GM18909 (cell line): ENCODE data around the gene OR4E2.
"Not testable (repeated sequence)": the region's sequence is repeated elsewhere in the genome, so short reads cannot be mapped to it uniquely, and the experiment has no call there.

Experiments
- ATAC-seq: cut with Tn5 transposase; IDR thresholded peaks from one replicate; pipeline ENCODE4 v1.9.1; 2021; ENCODE audit warnings: mild to moderate bottlenecking; ENCODE audit not compliant: unreplicated experiment, poor library complexity

The OR4E2 gene, protein sequence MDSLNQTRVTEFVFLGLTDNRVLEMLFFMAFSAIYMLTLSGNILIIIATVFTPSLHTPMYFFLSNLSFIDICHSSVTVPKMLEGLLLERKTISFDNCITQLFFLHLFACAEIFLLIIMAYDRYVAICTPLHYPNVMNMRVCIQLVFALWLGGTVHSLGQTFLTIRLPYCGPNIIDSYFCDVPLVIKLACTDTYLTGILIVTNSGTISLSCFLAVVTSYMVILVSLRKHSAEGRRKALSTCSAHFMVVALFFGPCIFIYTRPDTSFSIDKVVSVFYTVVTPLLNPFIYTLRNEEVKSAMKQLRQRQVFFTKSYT

DNA sequence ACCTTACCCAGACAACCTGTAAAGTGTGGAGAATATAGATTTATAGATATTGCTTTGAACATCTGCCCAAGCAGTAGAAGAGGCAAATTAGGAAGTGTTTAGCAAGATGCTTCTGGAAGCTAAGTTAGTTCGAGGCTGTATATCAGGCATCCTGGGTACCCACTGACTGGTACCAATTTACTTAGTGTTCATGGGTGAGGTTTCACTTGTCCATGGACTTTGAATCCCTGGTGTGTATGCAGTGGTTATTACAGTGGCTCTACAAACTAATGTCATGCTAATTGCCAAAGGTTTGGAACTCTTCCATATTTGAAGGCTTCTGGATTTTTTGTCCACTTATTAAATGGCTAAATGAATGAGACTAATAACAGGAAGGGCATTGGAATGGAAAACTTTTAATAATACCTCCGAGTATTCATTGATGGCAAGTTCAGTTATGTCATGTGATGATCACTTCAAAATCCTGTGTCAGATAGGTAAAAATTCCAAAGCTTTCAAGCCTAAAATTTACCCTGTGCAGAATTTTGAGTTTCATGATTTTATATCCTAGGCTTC, at the start of gene OR4E2:
Gene OR4E2, plus strand, starts transcription at position 505 of the 555 bp plus-strand sequence. CDS start 11,248 bp downstream, outside the sequence.
- ATAC-seq: no peak

DNA sequence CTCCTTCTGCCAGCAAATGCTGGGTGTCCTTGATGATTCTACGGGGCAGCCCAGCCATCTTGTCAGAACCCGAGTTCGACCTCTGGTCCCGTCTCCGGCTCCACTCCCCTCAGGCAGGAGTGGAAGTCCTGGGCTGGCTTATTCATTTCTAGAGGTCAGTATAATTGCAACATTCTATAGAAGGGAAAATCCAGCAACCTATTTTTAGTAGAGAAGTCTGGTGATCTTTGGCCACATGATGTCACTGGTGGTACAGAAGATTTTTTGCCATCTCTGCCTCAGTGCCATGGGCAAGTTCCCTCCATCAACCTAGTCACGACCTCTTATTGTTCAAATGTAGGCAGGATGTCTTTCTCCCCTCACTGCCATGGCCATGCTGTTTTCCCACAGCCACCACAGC, 41.3 kb upstream of the OR4E2 start:
- no peak for ATAC-seq

DNA sequence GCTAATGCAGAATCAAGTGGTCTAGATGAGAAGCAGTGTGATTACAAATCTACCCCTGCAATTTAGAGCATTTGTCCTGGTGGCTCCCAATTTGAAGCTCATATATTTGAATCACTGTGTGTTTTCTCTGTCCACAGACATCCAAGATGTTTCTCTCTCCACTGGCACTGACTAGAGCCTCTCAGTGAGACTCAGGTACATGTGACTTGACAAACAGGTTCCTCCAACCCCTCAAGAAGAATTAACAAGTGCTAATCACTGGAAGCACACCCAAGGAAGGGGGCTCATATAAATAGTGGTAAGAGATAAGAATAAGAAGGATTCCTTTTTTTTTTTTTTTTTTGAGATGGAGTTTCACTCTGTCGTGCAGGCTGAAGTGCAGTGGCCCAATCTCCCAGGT, 39.4 kb upstream of the OR4E2 start:
- no peak for ATAC-seq

DNA sequence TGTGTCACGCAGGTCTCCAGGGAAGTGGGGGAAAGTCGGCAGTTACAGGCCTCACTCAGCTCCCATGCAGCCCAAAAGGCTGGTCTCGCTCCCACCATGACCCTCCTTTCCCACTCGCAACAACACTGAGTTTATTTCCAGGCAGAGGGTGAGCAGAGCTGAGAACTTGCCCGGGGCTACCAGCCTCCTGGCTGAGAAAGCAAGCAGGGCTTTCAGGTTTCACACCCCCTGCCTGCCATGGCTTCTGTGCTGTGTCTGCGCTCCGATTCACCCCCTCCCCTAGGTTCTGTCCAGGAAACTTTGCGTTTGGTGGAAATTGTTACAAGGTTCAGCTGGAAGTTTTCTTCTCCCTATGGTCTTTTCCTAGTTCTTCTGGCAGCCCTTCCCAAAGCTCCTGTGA, 36.0 kb upstream of the OR4E2 start:
- ATAC-seq: no peak

DNA sequence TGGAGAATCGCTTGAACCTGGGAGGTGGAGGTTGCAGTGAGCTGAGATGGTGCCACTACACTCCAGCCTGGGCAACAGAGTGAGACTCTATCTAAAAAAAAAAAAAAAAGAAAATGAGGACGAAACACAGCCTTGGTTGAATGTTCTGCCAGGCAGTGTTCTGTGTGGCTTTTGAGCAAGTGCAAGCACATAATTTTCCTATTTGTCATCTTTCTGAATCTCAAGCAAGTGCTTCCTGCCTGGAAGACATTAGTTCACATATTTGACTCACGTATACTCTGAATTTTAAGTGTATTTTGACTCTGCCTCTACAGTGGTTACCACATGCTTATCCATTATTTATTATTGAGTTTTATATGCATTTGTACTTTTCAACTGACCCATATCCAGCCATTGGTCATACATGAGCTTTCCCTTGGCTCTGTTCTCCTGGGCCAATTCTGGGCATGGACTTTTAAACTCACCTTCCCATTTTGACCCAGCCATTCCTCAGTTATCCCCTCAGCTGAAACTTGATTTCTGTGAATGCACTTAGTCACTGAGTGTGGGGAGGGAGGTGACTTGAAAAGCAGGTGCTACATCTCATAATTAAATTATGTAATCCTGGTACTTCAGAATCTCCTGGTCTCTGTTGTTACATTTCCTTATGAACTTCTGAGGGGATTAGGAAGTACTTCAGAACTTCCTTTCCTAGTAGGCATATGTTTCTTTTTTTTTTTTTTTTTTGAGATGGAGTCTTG, 27.0 kb upstream of the OR4E2 start:
- no peak for ATAC-seq

DNA sequence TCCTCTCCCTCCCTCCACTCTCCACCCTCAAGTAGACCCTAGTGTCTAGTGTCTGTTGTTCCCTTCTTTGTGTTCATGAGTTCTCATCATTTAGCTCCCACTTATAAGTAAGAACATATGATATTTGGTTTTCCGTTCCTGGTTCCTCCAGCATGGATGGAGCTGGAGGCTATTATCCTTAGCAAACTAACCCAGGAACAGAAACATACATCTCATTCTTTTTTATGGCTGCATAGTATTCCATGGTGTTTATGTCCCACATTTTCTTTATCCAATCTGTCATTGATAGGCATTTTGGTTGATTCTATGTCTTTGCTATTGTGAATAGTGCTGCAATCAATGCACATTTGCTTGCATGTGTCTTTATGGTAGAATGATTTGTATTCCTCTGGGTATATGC, 23.1 kb upstream of the OR4E2 start:
- ATAC-seq: not testable (repeated sequence)

DNA sequence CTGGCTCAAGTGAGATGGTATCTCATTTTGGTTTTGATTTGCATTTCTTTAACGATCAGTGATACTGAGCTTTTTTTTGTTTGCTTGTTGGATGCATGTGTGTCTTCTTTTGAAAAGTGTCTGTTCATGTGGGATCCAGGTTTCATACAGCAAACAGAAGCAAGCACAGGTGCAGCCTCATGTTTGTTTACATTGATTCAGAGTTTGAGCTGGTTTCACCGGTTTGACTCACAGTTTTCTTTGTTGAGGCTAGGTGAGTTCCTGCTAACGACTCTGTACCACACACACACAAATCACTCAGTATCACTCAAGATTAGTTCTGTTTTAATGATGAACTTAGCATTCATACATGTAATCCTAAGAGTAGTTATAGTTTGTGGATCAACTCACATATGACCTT, 22.6 kb upstream of the OR4E2 start:
- ATAC-seq: no peak

DNA sequence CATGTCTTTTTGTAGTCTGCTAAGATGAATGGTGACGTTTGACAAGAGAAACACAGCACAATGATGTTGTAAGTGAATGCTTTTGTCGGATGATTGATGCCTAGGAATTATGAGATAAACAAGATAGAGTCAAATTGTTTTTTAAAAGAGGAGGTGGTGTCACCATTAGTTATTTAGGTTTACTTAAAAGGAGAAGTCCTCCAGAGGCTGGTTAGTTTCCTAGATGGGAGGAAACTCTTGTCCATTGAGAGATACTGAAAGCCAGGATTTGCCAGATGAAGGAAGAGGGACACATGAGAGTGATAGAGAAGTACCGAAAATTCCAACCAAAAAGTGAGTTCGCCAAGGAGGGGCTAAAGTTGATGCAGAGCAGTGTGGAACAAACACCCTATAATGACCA, 18.8 kb upstream of the OR4E2 start, which contains the start of gene OR10G2:
Gene OR10G2, minus strand, starts transcription at position 101 of the 400 bp plus-strand sequence. Its CDS starts 98 bp downstream, at position 3.
- no peak for ATAC-seq

DNA sequence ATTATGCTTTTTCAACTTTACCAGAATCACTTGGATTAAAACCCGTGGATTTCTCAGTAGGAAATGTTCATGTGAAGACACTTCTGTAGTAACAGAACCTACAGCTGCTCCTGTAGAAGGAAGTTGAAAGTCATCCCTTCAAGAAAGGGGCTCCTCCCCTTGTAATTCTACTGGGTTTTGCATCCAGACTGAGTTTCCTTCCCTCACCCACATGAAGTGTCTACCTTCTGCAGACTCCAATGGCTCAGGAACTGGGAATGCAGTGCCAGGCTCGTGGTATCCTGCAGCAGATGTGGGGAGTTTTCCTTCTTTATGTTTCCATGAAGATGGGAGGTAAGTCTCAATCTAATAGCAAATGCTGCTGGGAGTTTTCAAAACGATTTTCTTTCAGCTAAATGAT, 11.0 kb upstream of the OR4E2 start:
- no peak for ATAC-seq

DNA sequence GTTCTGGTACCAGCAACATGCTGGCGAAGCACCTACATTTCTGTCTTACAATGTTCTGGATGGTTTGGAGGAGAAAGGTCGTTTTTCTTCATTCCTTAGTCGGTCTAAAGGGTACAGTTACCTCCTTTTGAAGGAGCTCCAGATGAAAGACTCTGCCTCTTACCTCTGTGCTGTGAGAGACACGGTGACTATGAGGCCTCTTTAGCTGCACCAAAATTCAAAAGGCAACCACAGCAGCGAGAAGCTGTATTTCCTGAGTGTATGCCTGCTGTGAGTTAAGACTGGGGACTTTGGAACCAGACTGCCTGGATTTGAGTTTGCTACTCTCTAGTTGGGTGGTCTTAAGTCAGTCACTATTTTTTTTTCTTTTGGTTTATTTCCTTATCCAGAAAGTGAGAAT, 10.2 kb upstream of the OR4E2 start:
- no peak for ATAC-seq

DNA sequence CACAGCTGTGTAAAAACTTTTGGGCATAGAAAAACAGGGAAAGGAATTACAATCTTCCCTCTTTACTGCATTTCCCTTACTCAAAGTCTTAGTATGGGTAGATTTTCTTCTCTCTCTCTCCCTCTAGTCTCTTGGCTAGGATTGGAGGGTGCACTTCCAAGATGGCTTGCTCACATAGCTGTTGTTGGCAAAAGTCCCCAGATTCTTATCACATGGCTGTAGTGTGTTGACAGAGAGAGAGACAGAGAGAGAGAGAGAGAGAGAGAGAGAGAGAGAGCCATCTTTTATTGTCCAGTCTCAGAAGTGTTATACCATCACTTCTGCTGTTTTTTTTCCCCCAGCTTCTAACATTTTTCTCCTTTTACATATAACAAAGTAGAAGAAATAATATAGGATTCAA, 6.3 kb upstream of the OR4E2 start:
- ATAC-seq: no peak

DNA sequence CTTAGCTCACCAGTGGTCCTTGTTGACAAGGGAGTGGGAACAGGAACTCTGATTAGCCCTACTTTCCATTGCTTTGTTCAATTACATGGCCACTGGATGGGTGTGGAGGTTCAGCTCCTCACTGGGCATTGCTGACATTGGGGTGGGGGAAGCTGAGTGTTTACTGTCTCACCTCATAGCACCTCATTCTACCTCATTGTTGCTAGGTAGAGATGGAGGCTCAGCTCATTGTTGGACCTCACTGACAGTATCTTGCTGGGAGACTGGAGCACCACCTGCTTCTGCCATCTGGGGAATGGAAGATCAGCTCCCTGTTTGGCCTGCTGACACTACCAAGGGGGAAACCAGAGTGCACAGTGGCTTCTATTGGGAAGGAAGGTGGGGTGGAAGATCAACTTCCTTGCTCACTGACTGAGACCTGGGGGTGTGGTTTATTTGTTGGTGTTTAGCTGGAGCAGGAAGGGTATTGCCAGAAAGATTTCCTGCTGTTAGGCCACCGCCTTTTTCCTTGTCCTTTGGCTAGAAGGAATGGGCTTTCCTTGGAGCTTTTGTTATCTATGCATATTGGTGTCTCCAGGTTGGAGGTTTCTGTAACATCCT, 1.3 kb upstream of the OR4E2 start:
- ATAC-seq: no peak

DNA sequence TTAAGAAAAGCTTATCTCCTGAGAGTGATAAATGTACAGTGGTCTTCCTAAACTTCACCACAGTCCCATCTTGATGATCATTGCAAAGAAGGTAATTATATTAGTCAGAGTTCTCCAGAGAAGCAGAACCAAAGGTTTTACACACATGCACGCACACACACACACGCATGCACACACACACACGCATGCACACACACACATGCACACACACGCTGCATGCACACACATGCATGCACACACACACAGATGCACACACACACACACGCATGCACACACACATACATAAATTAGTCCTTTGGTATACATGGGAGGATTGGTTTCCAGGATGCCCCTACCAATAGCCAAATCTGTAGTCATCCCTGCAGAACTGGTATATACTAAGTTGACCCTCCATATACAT, 580 bp downstream of the OR4E2 start:
- ATAC-seq: no peak

DNA sequence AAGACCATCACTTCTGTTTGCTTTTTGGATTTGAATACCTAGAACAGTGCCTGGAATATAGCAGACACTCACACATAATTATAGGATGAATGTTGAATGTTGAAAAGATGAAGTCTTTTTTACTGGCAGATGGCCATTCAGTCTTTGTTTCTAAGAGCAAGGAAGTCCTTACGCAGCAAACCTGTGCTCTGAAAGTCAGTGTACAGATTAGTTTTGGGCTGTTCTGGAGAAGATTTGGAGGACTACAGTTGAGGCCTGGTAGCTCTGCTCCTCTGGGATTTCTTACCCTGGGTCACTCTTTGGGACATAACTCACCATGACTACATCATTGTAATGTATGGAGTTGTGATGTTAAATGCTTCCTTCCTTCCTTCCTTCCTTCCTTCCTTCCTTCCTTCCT, 3.3 kb downstream of the OR4E2 start:
- ATAC-seq: no peak

DNA sequence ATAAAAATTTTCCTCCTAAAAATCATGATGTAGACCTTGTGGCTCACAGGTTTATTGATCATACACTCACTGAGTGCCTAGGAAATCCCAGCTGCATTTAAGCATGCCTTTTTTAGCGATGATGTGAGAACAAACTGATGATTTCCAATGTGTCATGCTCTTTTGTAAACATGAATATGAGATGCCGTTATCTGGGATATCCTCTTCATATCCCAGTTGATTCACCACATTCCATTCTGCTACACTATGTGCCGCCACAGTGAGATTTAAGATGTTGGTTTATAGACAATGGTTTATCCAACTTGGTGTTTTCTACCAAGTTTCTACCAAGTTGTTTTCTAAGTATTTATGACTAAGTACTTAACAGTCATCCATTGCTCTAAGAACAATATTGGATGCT, 14.7 kb downstream of the OR4E2 start:
- ATAC-seq: no peak

DNA sequence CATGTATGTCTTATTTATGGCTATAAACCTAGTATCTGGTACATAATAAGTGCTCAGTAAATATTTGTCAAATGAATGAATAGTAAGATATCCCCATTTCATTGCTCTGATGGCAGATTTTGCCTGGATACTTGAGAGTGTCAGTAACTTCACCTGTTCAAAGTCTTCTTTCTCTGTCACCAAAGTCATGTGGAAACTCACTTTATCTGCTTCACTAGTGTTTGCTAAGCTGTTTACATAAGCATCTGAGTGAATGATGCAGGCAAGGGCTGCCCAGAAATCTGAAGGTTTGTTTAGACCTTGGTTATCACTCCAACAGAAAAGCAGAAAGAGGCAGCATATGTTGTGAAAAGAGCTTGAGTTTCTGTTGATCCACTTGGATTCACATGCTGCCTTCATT, 15.6 kb downstream of the OR4E2 start:
- no peak for ATAC-seq

DNA sequence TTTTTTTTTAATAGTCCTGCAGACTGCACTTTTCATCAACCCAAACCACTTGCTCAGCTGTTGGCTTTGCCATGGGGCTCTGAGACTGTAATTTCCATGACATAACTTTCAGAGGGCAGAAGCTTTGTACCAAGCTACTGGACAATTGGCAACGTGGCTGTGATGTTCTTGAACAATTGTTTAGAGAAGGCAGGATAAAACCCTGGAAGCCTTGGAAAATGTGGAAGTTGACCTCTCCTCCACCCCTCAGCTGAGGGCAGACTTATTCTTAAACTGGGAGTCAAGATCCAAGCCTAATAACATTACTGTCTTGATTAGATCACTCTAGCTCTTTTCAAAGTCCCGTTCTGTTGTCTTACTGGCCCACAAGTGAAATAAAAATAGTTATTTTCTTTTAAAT, 17.7 kb downstream of the OR4E2 start:
- ATAC-seq: no peak

DNA sequence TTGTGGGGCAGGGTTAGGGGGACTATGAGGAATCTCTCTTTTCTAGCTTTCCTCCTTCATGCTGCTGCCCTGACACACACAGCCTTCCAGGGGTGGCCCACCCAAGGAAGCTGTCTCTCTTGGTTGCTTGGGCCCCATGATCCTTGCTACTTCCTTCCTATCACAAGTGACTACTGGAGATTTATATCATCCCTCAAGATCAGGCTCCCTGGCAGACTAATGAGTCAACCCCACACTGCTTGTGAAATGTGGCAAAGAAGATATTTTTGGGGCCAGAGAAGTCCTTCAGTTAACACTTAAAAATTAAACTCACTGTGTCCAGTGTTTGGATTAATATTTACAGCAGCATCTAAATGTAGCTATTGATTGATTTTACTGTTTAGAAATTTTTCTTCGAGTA, 18.5 kb downstream of the OR4E2 start:
- ATAC-seq: no peak

DNA sequence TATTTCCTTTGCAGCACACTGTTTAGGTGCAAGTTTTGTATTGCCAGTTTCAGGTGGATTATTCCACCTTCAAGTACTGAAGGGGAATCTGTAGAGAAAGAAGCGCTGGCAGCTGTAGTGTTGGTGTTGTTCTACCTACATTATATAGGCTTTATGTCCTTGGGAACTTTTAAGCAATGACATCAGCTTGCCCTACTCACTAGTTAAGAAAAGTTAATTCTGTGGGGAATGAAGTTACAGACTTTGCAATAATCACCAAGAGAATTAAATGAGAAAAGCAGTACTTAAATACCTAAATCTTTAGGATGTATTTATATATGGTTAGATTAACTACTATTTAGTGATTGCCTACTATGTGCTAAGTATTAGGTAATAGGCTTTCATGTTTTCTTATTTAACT, 20.1 kb downstream of the OR4E2 start, which contains the start of gene OR4E1:
Gene OR4E1, minus strand, starts transcription at position 101 of the 400 bp plus-strand sequence. CDS start 2,883 bp downstream, outside the sequence.
- no peak for ATAC-seq

DNA sequence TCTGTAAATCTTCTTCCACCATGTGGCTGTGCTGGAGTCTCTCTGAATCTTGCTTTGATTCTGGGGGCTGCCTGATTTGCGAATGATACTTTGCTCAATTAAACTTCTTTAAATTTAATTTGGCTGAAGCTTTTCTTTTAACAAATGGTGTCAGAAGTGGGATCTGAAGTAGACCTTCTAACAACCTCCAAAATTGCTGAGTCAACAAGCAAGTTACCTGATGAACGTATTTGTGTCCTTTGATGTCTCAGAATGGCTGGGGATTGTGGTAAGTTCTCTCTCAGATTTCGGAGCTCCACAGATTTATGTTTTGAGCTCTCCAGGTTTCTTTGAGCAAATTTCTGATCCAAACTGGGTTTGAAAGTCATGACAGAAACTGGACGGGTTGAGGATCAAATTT, 21.9 kb downstream of the OR4E2 start:
- ATAC-seq: no peak

DNA sequence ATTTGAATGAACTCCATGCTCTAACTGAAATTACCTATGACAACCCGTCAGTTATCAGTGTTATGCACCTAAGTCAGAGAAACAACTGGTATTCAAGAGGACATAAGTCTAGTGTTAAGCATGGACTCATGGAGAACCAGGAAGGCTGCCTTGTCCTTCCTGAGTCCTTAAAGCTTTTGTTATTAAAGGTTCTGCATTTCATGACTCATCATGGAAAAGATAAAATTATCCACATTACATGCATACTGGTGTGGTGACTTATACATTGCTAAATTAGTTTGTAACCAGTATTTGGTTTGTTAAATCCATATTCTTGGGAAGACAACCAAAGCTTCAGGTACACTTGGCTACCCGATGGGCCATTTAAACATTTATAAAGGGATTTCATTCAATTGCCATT, 26.4 kb downstream of the OR4E2 start:
- ATAC-seq: no peak
